Esophagus squamous epithelium (tissue), 5 donors: ENCODE data around the gene FNBP1L. TPM values are rescaled to one million over a fixed set of nuclear protein-coding genes. Genes with fewer than 3 reads are reported as not detected.

ENCODE experiments used
- DNase-seq: peaks from one replicate; lab custom pipeline; 2025; lab: John Stamatoyannopoulos, UW
- H3K27ac ChIP-seq, 4 donors: fragments of 200-600 bp; sonication (generic); one replicate each; pipeline ENCODE4 v1.5.1; 2016 to 2019; ENCODE audit warnings: mild to moderate bottlenecking in 1 of 4
- H3K27me3 ChIP-seq, 4 donors: fragments of 200-600 bp; sonication (generic); 1 replicate in 3 of 4; 2 replicates in 1 of 4; pipeline versions ENCODE4 v1.5.1 to v1.6.0; 2017 to 2021; ENCODE audit warnings: antibody characterized with exemption in 1 of 4
- H3K36me3 ChIP-seq, 3 donors: fragments of 200-600 bp; sonication (generic); one replicate each; pipeline ENCODE4 v1.5.1; 2016 to 2019
- H3K4me1 ChIP-seq, 3 donors: fragments of 200-600 bp; sonication (generic); one replicate each; pipeline ENCODE4 v1.5.1; 2017 to 2019
- H3K4me3 ChIP-seq, 4 donors: fragments of 200-600 bp; sonication (generic); 1 replicate in 3 of 4; 2 replicates in 1 of 4; pipeline ENCODE4 v1.5.1; 2016 to 2019; ENCODE audit warnings: mild to moderate bottlenecking in 2 of 4, moderate library complexity in 1 of 4
- H3K9me3 ChIP-seq, 3 donors: fragments of 200-600 bp; sonication (generic); one replicate each; pipeline ENCODE4 v1.5.1; 2016 to 2019
- CTCF ChIP-seq, 6 experiments: fragments of 450-650 bp in 4 of 6; fragments of 200-600 bp in 2 of 6; sonication (generic) in 2 of 6; IDR thresholded peaks; one replicate each; pipeline ENCODE4 v1.5.1; 2016 to 2019; ENCODE audit warnings: antibody characterized with exemption in 6 of 6, mild to moderate bottlenecking in 4 of 6, moderate library complexity in 4 of 6
- POLR2A ChIP-seq, 4 donors: fragments of 450-650 bp; IDR thresholded peaks; one replicate each; pipeline ENCODE4 v1.6.1; 2017; ENCODE audit warnings: antibody characterized with exemption in 4 of 4, mild to moderate bottlenecking in 4 of 4, moderate library complexity in 3 of 4
- WGBS, 2 donors: methylation state at CpG; one replicate each; pipeline ENCODE4 v1.1.5; 2018; 5-methylcytosine and 5-hydroxymethylcytosine counted together
- intact Hi-C: fragments of 100-400 bp; cut with DNase I; formaldehyde crosslinking; loops from one replicate; pipeline ENCODE4 v1.15.0; 2022
- total RNA-seq, 4 donors: library from RNA; depleted of rRNA; stranded (reverse); fragments of >200 nt; gene quantifications; one replicate each; pipeline ENCODE4 v1.1.0, GENCODE V29; 2016
- donor health status: DM: yes; HTN: yes; CAD: no.

Gene FNBP1L
- total RNA-seq, 4 donors from 2014 or later: 7.5 to 14.2 (median 9.0) TPM

DNA sequence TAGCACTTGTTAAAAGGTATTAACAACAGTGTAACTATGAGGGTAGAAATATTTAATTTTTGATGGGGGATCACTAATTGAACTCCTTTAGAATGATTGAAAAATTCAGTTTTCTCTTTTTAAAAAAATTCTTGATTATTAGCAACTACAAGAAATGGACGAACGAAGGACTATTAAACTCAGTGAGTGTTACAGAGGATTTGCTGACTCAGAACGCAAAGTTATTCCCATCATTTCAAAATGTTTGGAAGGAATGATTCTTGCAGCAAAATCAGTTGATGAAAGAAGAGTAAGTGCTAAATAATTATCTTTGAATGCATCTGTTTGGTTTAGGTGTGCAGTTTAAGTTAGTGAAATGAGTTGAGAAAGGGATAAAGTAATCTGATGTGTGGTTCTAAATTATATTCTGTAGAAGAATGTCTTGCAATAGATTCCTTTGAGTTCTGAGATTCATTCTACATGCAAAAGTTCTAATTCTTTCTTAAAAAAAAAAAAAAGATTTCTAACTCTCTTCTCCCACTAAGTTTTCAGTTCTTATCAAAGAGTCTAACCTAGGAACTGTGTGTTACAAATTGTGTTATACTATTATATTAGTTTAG lies 85.0 kb downstream of the FNBP1L start:
- intact Hi-C loops: no loop called here
- no peak for TF ChIP-seq POLR2A (IDR thresholded peaks at IDR 0.05)
- TF ChIP-seq CTCF (IDR thresholded peaks at IDR 0.05): no peak
- Histone ChIP-seq H3K4me3 (no peak overlapping the region), H3K9me3 (no peaks in the 10 kb centered on the region), H3K27me3 (no peaks in the 10 kb centered on the region), H3K36me3 (peaks cover 0 to 11% (median 0%) of the 10 kb centered on the region in 3 donors), H3K27ac (no peak overlapping the region), H3K4me1 (no peaks in the 10 kb centered on the region)
- DNase-seq: no peak
- 91 to 97% methylated on average over 3 of the region's 3 CpGs for WGBS, 2 donors

GRCh38 chr1:93533677-93534076 lies 85.8 kb downstream of the FNBP1L start:
- Histone ChIP-seq H3K36me3 (peaks cover 0 to 11% (median 0%) of the 10 kb centered on the region in 3 donors), H3K27ac (no peak overlapping the region), H3K4me3 (no peak overlapping the region), H3K27me3 (no peaks in the 10 kb centered on the region), H3K4me1 (no peaks in the 10 kb centered on the region), H3K9me3 (no peaks in the 10 kb centered on the region)
- DNase-seq: no peak
- TF ChIP-seq POLR2A (IDR thresholded peaks at IDR 0.05) (no peak), CTCF (IDR thresholded peaks at IDR 0.05) (no peak)
- intact Hi-C loops: no loop called here

GRCh38 chr1:93537396-93537795 lies 89.5 kb downstream of the FNBP1L start:
- Histone ChIP-seq H3K4me3 (no peak overlapping the region), H3K27me3 (no peaks in the 10 kb centered on the region), H3K4me1 (no peaks in the 10 kb centered on the region), H3K36me3 (no peaks in the 10 kb centered on the region), H3K9me3 (no peaks in the 10 kb centered on the region), H3K27ac (no peak overlapping the region)
- intact Hi-C loops: no loop called here
- TF ChIP-seq POLR2A (IDR thresholded peaks at IDR 0.05) (no peak), CTCF (IDR thresholded peaks at IDR 0.05) (no peak)
- DNase-seq: no peak

DNA sequence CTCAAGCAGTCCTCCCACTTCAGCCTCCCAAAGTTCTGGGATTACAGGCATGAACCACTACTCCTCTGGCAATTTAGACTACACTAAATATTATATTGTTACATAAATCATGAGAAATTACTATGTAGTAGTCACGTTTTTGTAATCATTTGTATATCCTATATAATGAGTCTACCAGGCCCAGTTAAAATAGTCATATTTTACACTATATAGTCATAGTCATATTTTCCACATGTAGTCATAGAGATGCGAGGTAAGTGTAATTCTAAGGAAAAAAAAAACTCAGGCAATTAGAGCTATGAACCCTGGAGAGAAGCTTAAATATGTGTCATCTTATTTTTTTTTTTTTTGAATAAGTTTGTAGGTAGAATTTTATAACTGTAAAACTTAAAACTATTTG lies 90.0 kb downstream of the FNBP1L start:
- Histone ChIP-seq H3K27me3 (no peaks in the 10 kb centered on the region), H3K4me3 (no peak overlapping the region), H3K9me3 (no peaks in the 10 kb centered on the region), H3K27ac (no peak overlapping the region), H3K4me1 (no peaks in the 10 kb centered on the region), H3K36me3 (no peaks in the 10 kb centered on the region)
- DNase-seq: no peak
- intact Hi-C loops: no loop called here
- 69 to 72% methylated on average over 2 of the region's 2 CpGs for WGBS, 2 donors
- no peak for TF ChIP-seq POLR2A (IDR thresholded peaks at IDR 0.05)
- no peak for TF ChIP-seq CTCF (IDR thresholded peaks at IDR 0.05)

GRCh38 chr1:93541045-93541444 lies 93.1 kb downstream of the FNBP1L start:
- Histone ChIP-seq H3K36me3 (peaks cover 0 to 6% (median 0%) of the 10 kb centered on the region in 3 donors), H3K9me3 (no peaks in the 10 kb centered on the region), H3K27ac (no peak overlapping the region), H3K4me3 (no peak overlapping the region), H3K4me1 (no peaks in the 10 kb centered on the region), H3K27me3 (no peaks in the 10 kb centered on the region)
- WGBS, 2 donors: 81% methylated on average over 4 of the region's 4 CpGs
- DNase-seq: no peak
- intact Hi-C loops: no loop called here
- no peak for TF ChIP-seq POLR2A (IDR thresholded peaks at IDR 0.05)
- TF ChIP-seq CTCF (IDR thresholded peaks at IDR 0.05): no peak
